GM18867 (cell line): ENCODE results near the gene RILPL2.
A peak's percentile ranks its signal among the peaks of the same experiment; 100 is the strongest.
"Not testable (repeated sequence)": the region's sequence is repeated elsewhere in the genome, so short reads cannot be mapped to it uniquely, and the experiment has no call there.

Experiments used
- ATAC-seq: cut with Tn5 transposase; IDR thresholded peaks from one replicate; pipeline ENCODE4 v1.9.1; 2021; ENCODE audit warnings: mild to moderate bottlenecking, moderate library complexity; ENCODE audit not compliant: unreplicated experiment

Gene RILPL2

GRCh38 chr12:123407269-123407668 is 29.2 kb downstream of the RILPL2 start:
- not testable (repeated sequence) for ATAC-seq

- ATAC-seq: no peak
Measured at GRCh38 chr12:123404581-123404980, 31.9 kb downstream of the RILPL2 start.

GRCh38 chr12:123401753-123402683 is 34.5 kb downstream of the RILPL2 start:
- no peak for ATAC-seq

GRCh38 chr12:123399255-123399617 is 37.2 kb downstream of the RILPL2 start:
- no peak for ATAC-seq

- no peak for ATAC-seq
Measured at GRCh38 chr12:123398550-123399254, 37.8 kb downstream of the RILPL2 start.

GRCh38 chr12:123398177-123398549 is 38.3 kb downstream of the RILPL2 start:
- ATAC-seq: no peak

- ATAC-seq: no peak
Measured at GRCh38 chr12:123397400-123397799, 39.1 kb downstream of the RILPL2 start.

- no peak for ATAC-seq
Measured at GRCh38 chr12:123396954-123397353, 39.5 kb downstream of the RILPL2 start.

GRCh38 chr12:123396543-123396942 is 39.9 kb downstream of the RILPL2 start:
- no peak for ATAC-seq

GRCh38 chr12:123395236-123395635 is 41.2 kb downstream of the RILPL2 start:
- ATAC-seq: no peak

GRCh38 chr12:123393747-123394146 is 42.7 kb downstream of the RILPL2 start:
- ATAC-seq: no peak

- ATAC-seq: no peak
Measured at GRCh38 chr12:123391546-123392343, 44.7 kb downstream of the RILPL2 start.

GRCh38 chr12:123390498-123391426 is 45.7 kb downstream of the RILPL2 start:
- no peak for ATAC-seq

GRCh38 chr12:123389560-123390351 is 46.7 kb downstream of the RILPL2 start:
- ATAC-seq: peak; percentile 24

GRCh38 chr12:123388951-123389559 is 47.4 kb downstream of the RILPL2 start:
- ATAC-seq: peak; percentile 20

- peak; percentile 42 for ATAC-seq
Measured at GRCh38 chr12:123388177-123388950, 48.1 kb downstream of the RILPL2 start.

GRCh38 chr12:123387508-123388176 is 48.8 kb downstream of the RILPL2 start:
- no peak for ATAC-seq

- ATAC-seq: not testable (repeated sequence)
Measured at GRCh38 chr12:123385536-123385935, 50.9 kb downstream of the RILPL2 start.
